BJ (cell line): ENCODE data around the gene SLC35A3. TPM values are rescaled to one million over a fixed set of nuclear protein-coding genes. Genes with fewer than 3 reads are reported as not detected.
A peak's percentile ranks its signal among the peaks of the same experiment; 100 is the strongest.
"Not testable (repeated sequence)": the region's sequence is repeated elsewhere in the genome, so short reads cannot be mapped to it uniquely, and the experiment has no call there.

Experiments used
- CTCF ChIA-PET: fragments of 350-600 bp; formaldehyde crosslinking; extraction: SDS; loops from one replicate; lab custom pipeline; 2021; ENCODE audit warnings: antibody characterized with exemption, inconsistent platforms; lab: Yijun Ruan, JAX
- POLR2A ChIA-PET: fragments of 300-600 bp; sonication (Branson Sonifier 250); formaldehyde crosslinking; extraction: SDS; loops from one replicate; lab custom pipeline; 2021; ENCODE audit warnings: antibody characterized with exemption; lab: Charles Lee
- DNase-seq: peaks from one replicate; pipeline ENCODE4 v3.0.0-alpha.2; 2011; ENCODE audit warnings: low read depth
- H3K27me3 ChIP-seq: 2 replicates; pipeline ENCODE4 v1.6.0; 2011; ENCODE audit warnings: low read length; ENCODE audit not compliant: control insufficient read depth, insufficient read depth
- H3K36me3 ChIP-seq: 2 replicates; pipeline ENCODE4 v1.5.1; 2011; ENCODE audit warnings: low read length; ENCODE audit not compliant: control insufficient read depth, insufficient read depth
- H3K4me3 ChIP-seq: 2 replicates; pipeline ENCODE4 v1.5.1; 2011; ENCODE audit warnings: low read depth, mild to moderate bottlenecking, control low read depth, low read length
- polyA plus RNA-seq: library from polyadenylated mRNA; depleted of rRNA; stranded (reverse); fragments of >200 nt; gene quantifications from 2 replicates; pipeline ENCODE4 v1.2.3, GENCODE V29; 2011
- TF ChIP-seq, protein P1 (sequence below): IDR thresholded peaks from 2 replicates; pipeline ENCODE4 v1.5.1; 2011; ENCODE audit warnings: low read depth, mild to moderate bottlenecking, control low read depth, inconsistent platforms, low read length, moderate library complexity; ENCODE audit not compliant: insufficient read depth

SLC35A3 gene
- polyA plus RNA-seq, 1 experiment = 7.8 TPM

DNA sequence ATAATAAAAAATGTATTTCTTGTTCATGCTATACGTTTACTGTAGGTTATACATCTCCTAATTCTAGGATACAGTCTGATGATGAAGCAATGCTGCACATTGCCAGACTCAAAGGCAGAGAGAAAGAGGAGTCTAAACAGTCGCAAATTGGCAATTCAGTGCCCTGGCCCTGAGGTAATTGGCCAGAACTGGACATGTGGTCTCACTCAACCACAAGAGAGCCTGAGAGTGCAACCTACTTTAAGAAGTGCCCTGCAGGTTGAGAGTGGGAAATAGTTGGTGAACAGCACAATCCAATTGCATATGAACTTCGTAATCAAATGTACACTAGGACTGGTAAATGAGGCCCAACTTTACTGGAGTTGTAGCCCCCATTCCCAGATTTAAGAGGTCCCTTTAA is 5.0 kb upstream of the SLC35A3 start:
- CTCF ChIA-PET = no interaction called here
- TF ChIP-seq, protein P1, sequence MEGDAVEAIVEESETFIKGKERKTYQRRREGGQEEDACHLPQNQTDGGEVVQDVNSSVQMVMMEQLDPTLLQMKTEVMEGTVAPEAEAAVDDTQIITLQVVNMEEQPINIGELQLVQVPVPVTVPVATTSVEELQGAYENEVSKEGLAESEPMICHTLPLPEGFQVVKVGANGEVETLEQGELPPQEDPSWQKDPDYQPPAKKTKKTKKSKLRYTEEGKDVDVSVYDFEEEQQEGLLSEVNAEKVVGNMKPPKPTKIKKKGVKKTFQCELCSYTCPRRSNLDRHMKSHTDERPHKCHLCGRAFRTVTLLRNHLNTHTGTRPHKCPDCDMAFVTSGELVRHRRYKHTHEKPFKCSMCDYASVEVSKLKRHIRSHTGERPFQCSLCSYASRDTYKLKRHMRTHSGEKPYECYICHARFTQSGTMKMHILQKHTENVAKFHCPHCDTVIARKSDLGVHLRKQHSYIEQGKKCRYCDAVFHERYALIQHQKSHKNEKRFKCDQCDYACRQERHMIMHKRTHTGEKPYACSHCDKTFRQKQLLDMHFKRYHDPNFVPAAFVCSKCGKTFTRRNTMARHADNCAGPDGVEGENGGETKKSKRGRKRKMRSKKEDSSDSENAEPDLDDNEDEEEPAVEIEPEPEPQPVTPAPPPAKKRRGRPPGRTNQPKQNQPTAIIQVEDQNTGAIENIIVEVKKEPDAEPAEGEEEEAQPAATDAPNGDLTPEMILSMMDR = no peak
- POLR2A ChIA-PET = no interaction called here

DNA sequence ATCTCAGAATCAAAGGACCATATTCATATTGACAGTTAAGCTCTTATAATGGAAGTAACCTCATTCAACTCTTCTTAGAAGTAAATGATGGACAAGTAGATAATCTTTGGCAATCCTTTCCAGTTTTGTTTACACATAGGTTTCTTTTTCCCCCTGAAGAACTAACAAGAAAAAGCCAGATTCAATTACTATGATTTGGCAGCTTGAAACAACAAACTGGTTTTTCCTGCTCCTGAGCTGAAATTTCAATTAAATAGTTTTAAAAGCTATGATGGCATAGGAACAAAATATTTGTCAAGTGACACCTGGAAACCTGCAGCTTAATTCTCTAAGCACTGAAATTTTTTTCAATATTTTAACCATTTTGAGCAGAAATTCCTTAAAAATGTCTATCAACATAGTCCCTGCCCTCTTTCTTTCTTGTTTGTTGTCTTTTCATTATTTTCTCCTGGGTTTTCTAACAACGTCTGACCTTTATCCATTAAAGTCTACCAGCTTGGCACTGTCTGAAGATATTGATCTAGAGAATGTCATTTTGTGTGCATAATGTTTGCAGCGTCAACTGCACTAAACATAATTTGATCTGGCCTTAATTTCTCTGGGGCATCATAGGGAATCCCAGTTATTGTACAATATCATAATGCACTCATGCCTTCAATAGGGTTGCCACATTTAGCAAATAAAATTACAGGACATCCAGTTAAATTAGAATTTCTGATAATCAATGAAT is 4.0 kb upstream of the SLC35A3 start:
- ChIA-PET CTCF (no interaction called here), POLR2A (no interaction called here)
- TF ChIP-seq, protein P1 = no peak

More for the DNA sequence above, 5.0 kb upstream of the SLC35A3 start:
- no peaks in the 10 kb centered on the region for H3K27me3 ChIP-seq
- H3K36me3 ChIP-seq = no peaks in the 10 kb centered on the region
- no peak overlapping the region for H3K4me3 ChIP-seq
- DNase-seq = no peak

DNA sequence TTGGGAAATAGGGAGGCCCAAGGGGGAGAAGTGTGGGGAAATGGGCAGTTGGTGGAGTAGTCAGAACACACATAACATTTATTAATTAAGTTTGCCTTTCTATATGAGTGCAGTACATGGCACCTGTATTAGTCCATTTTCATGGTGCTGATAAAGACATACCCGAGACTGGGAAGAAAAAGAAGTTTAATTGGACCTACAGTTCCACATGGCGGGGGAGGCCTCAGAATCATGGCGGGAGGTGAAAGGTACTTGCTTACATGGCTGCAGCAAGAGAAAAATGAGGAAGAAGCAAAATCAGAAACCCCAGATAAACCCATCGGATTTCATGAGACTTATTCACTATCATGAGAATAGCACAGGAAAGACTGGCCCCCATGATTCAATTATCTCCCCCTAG is 1.6 kb upstream of the SLC35A3 start:
- no peak overlapping the region for H3K4me3 ChIP-seq
- ChIA-PET POLR2A (no interaction called here), CTCF (no interaction called here)
- H3K27me3 ChIP-seq = no peaks in the 10 kb centered on the region
- TF ChIP-seq, protein P1 = no peak
- H3K36me3 ChIP-seq = no peaks in the 10 kb centered on the region
- DNase-seq = no peak

More for the DNA sequence above, 4.0 kb upstream of the SLC35A3 start:
- Histone ChIP-seq H3K36me3 (no peaks in the 10 kb centered on the region), H3K27me3 (no peaks in the 10 kb centered on the region), H3K4me3 (no peak overlapping the region)
- DNase-seq = no peak

DNA sequence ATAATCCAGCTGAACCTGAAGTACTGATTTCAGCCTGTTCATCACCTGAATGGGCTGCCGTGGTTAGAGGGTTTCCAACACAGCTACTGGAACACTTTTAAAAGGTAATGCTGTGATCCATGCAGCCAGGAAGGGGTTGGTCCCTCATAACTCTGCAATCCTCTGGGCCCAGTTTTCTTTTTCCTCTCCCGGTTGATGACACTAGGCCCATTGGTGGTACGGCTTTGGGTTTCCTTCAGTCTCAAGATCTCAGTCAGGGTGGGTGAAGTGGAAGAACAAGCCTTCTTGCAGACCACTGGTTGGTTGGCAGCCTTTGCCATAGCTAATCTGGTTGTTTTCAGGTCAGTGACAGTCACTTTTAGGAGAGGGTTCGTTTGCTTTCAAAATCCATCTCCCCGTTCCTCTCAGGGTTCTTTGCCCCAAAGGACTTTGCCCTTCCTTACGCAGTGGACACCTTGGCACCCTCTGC is 502 bp upstream of the SLC35A3 start:
- no peak for DNase-seq
- H3K4me3 ChIP-seq = peak overlapping the region; percentile 74
- no peaks in the 10 kb centered on the region for H3K36me3 ChIP-seq
- POLR2A ChIA-PET = no interaction called here
- TF ChIP-seq, protein P1 = no peak
- no peaks in the 10 kb centered on the region for H3K27me3 ChIP-seq
- CTCF ChIA-PET = interaction anchor here (1.2 kb wide), 1 partner anchor 11 kb away, joined by 3 read pairs; no protein-coding TSS in a partner anchor

DNA sequence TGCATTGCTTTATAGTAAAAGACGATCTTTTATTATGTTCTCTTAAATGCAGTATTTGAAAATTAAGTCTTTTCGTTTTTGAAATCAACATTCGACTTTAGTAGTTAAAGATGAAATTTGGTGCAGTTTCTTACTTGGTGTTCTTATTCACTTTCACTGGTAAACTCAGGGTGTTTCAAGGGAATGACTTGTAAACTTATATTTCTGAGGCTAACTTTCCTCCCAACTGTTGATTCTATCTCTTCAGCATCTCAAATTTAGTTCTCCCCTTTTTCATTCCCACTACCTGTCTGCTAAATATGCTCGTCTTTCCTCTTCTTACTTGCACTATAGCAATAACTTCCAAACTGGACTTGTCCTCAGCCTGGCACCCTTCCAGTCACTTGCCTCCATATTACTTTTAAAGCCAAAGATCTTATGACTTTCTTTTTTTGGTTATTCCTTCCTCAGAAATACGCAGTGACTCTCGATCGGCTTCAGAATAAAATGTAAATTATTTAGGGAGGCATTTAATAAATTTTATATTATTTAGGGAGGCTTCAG is 988 bp downstream of the SLC35A3 start:
- Histone ChIP-seq H3K36me3 (no peaks in the 10 kb centered on the region), H3K27me3 (no peaks in the 10 kb centered on the region), H3K4me3 (peak overlapping the region; percentile 74)
- DNase-seq = no peak
- ChIA-PET POLR2A (no interaction called here), CTCF (no interaction called here)
- TF ChIP-seq, protein P1 = no peak

DNA sequence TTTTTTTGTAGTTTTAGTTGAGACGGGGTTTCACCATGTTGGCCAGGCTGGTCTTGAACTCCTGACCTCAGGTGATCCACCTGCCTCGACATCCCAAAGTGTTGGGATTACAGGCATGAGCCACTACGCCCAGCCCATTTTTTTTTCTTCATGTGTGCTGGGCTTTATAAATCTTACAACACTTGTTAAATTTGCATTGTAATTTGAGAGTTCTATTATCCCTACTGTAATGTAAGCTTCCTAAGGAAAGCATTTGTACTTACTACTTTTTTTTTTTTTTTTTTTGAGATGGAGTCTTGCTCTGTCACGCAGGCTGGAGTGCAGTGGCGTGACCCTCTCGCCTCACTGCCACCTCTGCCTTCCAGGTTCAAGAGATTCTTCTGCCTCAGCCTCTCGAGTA is 2.3 kb downstream of the SLC35A3 start:
- DNase-seq, H3K36me3 ChIP-seq, H3K4me3 ChIP-seq, H3K27me3 ChIP-seq: not testable (repeated sequence)
- ChIA-PET POLR2A (interaction anchor here (0.6 kb wide), 2 partner anchors 118 to 165 kb away, joined by 3 to 4 read pairs; no protein-coding TSS in a partner anchor), CTCF (interaction anchor here (1.0 kb wide), 1 partner anchor 40 kb away, joined by 3 read pairs; no protein-coding TSS in a partner anchor)
